ENCODE data around the gene PSEN1. TPM values are rescaled to one million over a fixed set of nuclear protein-coding genes. Genes with fewer than 3 reads are reported as not detected.
"Not testable (repeated sequence)": the region's sequence is repeated elsewhere in the genome, so short reads cannot be mapped to it uniquely, and the experiment has no call there.

Gene PSEN1
- total RNA-seq, 1 donor from 2014 or later, result 63.9 TPM

- TF ChIP-seq CTCF (IDR thresholded peaks at IDR 0.05), result no peak
- no peaks in the 10 kb centered on the region for H3K9me3 ChIP-seq
- H3K4me3 ChIP-seq, result no peak overlapping the region
- H3K27ac ChIP-seq, result no peak overlapping the region
- DNase-seq, result no peak
- intact Hi-C loops (cut with DNase I), result no loop called here
- no peaks in the 10 kb centered on the region for H3K4me1 ChIP-seq
- ATAC-seq, result no peak
- H3K36me3 ChIP-seq, result peaks cover 91% of the 10 kb centered on the region
- no peaks in the 10 kb centered on the region for H3K27me3 ChIP-seq
Measured at GRCh38 chr14:73166399-73166798, 30.1 kb downstream of the PSEN1 start.

GRCh38 chr14:73167727-73168126 lies 31.4 kb downstream of the PSEN1 start:
- DNase-seq, result no peak
- Histone ChIP-seq H3K27me3 (no peaks in the 10 kb centered on the region), H3K4me1 (no peaks in the 10 kb centered on the region), H3K36me3 (peaks cover 94% of the 10 kb centered on the region), H3K9me3 (no peaks in the 10 kb centered on the region), H3K27ac (no peak overlapping the region), H3K4me3 (no peak overlapping the region)
- intact Hi-C loops (cut with DNase I), result no loop called here
- TF ChIP-seq CTCF (IDR thresholded peaks at IDR 0.05), result no peak
- no peak for ATAC-seq

GRCh38 chr14:73168274-73168673 lies 32.0 kb downstream of the PSEN1 start:
- TF ChIP-seq CTCF (IDR thresholded peaks at IDR 0.05), result no peak
- H3K27ac ChIP-seq, result no peak overlapping the region
- intact Hi-C loops (cut with DNase I), result no loop called here
- H3K27me3 ChIP-seq, result no peaks in the 10 kb centered on the region
- no peaks in the 10 kb centered on the region for H3K9me3 ChIP-seq
- DNase-seq, result no peak
- ATAC-seq, result no peak
- H3K4me1 ChIP-seq, result no peaks in the 10 kb centered on the region
- no peak overlapping the region for H3K4me3 ChIP-seq
- peaks cover 93% of the 10 kb centered on the region for H3K36me3 ChIP-seq

- H3K4me3 ChIP-seq, result no peak overlapping the region
- peaks cover 93% of the 10 kb centered on the region for H3K36me3 ChIP-seq
- intact Hi-C loops (cut with DNase I), result no loop called here
- no peak for ATAC-seq
- H3K4me1 ChIP-seq, result no peaks in the 10 kb centered on the region
- H3K27ac ChIP-seq, result no peak overlapping the region
- no peak for TF ChIP-seq CTCF (IDR thresholded peaks at IDR 0.05)
- H3K9me3 ChIP-seq, result no peaks in the 10 kb centered on the region
- no peaks in the 10 kb centered on the region for H3K27me3 ChIP-seq
- DNase-seq, result no peak
Measured at GRCh38 chr14:73168691-73169090, 32.4 kb downstream of the PSEN1 start.

GRCh38 chr14:73169855-73170254 lies 33.5 kb downstream of the PSEN1 start:
- H3K4me1 ChIP-seq; H3K4me3 ChIP-seq; H3K27ac ChIP-seq; ATAC-seq; intact Hi-C loops (cut with DNase I); H3K9me3 ChIP-seq; H3K27me3 ChIP-seq; DNase-seq: not testable (repeated sequence)
- H3K36me3 ChIP-seq, result peaks cover 93% of the 10 kb centered on the region

- ATAC-seq (no peak), DNase-seq (no peak)
- Histone ChIP-seq H3K4me1 (no peaks in the 10 kb centered on the region), H3K36me3 (peaks cover 95% of the 10 kb centered on the region), H3K27ac (no peak overlapping the region), H3K27me3 (no peaks in the 10 kb centered on the region), H3K4me3 (no peak overlapping the region), H3K9me3 (no peaks in the 10 kb centered on the region)
- no peak for TF ChIP-seq CTCF (IDR thresholded peaks at IDR 0.05)
- intact Hi-C loops (cut with DNase I), result no loop called here
Measured at GRCh38 chr14:73170686-73171085, 34.4 kb downstream of the PSEN1 start.

Data from upper lobe of right lung (tissue), 1 donor.